Right hindlimb (tissue), 1 donor: ENCODE data around the gene DDAH1.
"Not testable (repeated sequence)": the region's sequence is repeated elsewhere in the genome, so short reads cannot be mapped to it uniquely, and the experiment has no call there.

Experiments
- DNase-seq: peaks from one replicate; pipeline ENCODE4 v3.0.0-alpha.2; 2018

DDAH1 gene

GRCh38 chr1:85465099-85465785 lies at the start of gene DDAH1:
Gene DDAH1, minus strand, starts transcription at chr1:85465159. Its CDS starts 114 bp downstream, at chr1:85465045.
- peak; percentile 76 for DNase-seq

- not testable (repeated sequence) for DNase-seq
These were observed 49.0 kb upstream of the DDAH1 start for GRCh38 chr1:85513998-85514397.

GRCh38 chr1:85504417-85504816 lies 39.5 kb upstream of the DDAH1 start:
- no peak for DNase-seq

- peak; percentile 56 for DNase-seq
These were observed 37.7 kb upstream of the DDAH1 start for GRCh38 chr1:85502625-85503083.

- DNase-seq: no peak
These were observed 37.2 kb upstream of the DDAH1 start for GRCh38 chr1:85502171-85502570.

GRCh38 chr1:85501355-85501898 lies 36.5 kb upstream of the DDAH1 start:
- DNase-seq: no peak

- DNase-seq: no peak
These were observed 32.1 kb upstream of the DDAH1 start for GRCh38 chr1:85496941-85497582.

- peak; percentile 24 for DNase-seq
These were observed 30.6 kb upstream of the DDAH1 start for GRCh38 chr1:85495556-85495955.

GRCh38 chr1:85494904-85495266 lies 29.9 kb upstream of the DDAH1 start:
- DNase-seq: no peak

GRCh38 chr1:85494074-85494903 lies 29.3 kb upstream of the DDAH1 start:
- no peak for DNase-seq

GRCh38 chr1:85490270-85490985 lies 25.5 kb upstream of the DDAH1 start:
- no peak for DNase-seq

- no peak for DNase-seq
These were observed 23.2 kb upstream of the DDAH1 start for GRCh38 chr1:85488126-85488525.

- no peak for DNase-seq
These were observed 20.6 kb upstream of the DDAH1 start for GRCh38 chr1:85485516-85485915.

GRCh38 chr1:85484716-85485115 lies 19.8 kb upstream of the DDAH1 start:
- no peak for DNase-seq

GRCh38 chr1:85484264-85484663 lies 19.3 kb upstream of the DDAH1 start:
- DNase-seq: no peak

- no peak for DNase-seq
These were observed 16.7 kb upstream of the DDAH1 start for GRCh38 chr1:85481688-85482087.

GRCh38 chr1:85480566-85480965 lies 15.6 kb upstream of the DDAH1 start:
- no peak for DNase-seq

- no peak for DNase-seq
These were observed 14.5 kb upstream of the DDAH1 start for GRCh38 chr1:85479491-85479890.

GRCh38 chr1:85478366-85478765 lies 13.4 kb upstream of the DDAH1 start:
- DNase-seq: no peak

GRCh38 chr1:85475055-85475454 lies 10.1 kb upstream of the DDAH1 start:
- DNase-seq: no peak

GRCh38 chr1:85473390-85473789 lies 8.4 kb upstream of the DDAH1 start:
- no peak for DNase-seq

GRCh38 chr1:85471558-85471957 lies 6.6 kb upstream of the DDAH1 start:
- DNase-seq: no peak

GRCh38 chr1:85470130-85470529 lies 5.2 kb upstream of the DDAH1 start:
- not testable (repeated sequence) for DNase-seq
